DOHH2 (cell line): ENCODE measurements around the gene POLR1H.

Source experiments
- CTCF ChIP-seq: fragments of 200-600 bp; sonication (generic); IDR thresholded peaks from one replicate; pipeline ENCODE4 v1.5.1; 2014; ENCODE audit warnings: antibody characterized with exemption, mild to moderate bottlenecking, low read depth, low read length; ENCODE audit not compliant: poor library complexity, severe bottlenecking
- EZH2phosphoT487 ChIP-seq: fragments of 200-600 bp; sonication (generic); IDR thresholded peaks from 2 replicates; pipeline ENCODE4 v1.6.1; 2017; ENCODE audit warnings: borderline replicate concordance, mild to moderate bottlenecking, antibody characterized with exemption, low read length, moderate library complexity, mixed read lengths

GRCh38 chr6:30112402-30112994 lies 51.4 kb downstream of the POLR1H start:
- TF ChIP-seq CTCF (no peak), EZH2phosphoT487 (no peak)
